Sigmoid colon (tissue), 3 donors: ENCODE data around the gene KLHL3.

Experiments
- POLR2A ChIP-seq, 2 donors: fragments of 450-650 bp; IDR thresholded peaks; one replicate each; pipeline ENCODE4 v1.6.1; 2016; ENCODE audit warnings: antibody characterized with exemption in 2 of 2, mild to moderate bottlenecking in 2 of 2, moderate library complexity in 2 of 2
- TF ChIP-seq, protein P1 (sequence below), 4 experiments: fragments of 450-650 bp in 3 of 4; fragments of 200-600 bp in 1 of 4; IDR thresholded peaks; one replicate each; pipeline ENCODE4 v1.5.1; 2016 to 2019; ENCODE audit warnings: antibody characterized with exemption in 4 of 4, mild to moderate bottlenecking in 3 of 4, moderate library complexity in 2 of 4

GRCh38 chr5:137611794-137612435, 124.0 kb downstream of the KLHL3 start:
- TF ChIP-seq, protein P1, sequence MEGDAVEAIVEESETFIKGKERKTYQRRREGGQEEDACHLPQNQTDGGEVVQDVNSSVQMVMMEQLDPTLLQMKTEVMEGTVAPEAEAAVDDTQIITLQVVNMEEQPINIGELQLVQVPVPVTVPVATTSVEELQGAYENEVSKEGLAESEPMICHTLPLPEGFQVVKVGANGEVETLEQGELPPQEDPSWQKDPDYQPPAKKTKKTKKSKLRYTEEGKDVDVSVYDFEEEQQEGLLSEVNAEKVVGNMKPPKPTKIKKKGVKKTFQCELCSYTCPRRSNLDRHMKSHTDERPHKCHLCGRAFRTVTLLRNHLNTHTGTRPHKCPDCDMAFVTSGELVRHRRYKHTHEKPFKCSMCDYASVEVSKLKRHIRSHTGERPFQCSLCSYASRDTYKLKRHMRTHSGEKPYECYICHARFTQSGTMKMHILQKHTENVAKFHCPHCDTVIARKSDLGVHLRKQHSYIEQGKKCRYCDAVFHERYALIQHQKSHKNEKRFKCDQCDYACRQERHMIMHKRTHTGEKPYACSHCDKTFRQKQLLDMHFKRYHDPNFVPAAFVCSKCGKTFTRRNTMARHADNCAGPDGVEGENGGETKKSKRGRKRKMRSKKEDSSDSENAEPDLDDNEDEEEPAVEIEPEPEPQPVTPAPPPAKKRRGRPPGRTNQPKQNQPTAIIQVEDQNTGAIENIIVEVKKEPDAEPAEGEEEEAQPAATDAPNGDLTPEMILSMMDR (IDR thresholded peaks at IDR 0.05), result no peak
- no peak for TF ChIP-seq POLR2A (IDR thresholded peaks at IDR 0.05)
